Measurements from ENCODE around the gene GARS1. TPM values are rescaled to one million over a fixed set of nuclear protein-coding genes. Genes with fewer than 3 reads are reported as not detected.

GARS1 gene
- total RNA-seq, 1 experiment from 2014 or later = 294 TPM

- peaks cover 9% of the 10 kb centered on the region for H3K4me1 ChIP-seq (ENCODE audit: insufficient read depth, low read length, poor library complexity, severe bottlenecking)
- H3K9me3 ChIP-seq (ENCODE audit: low read depth, low read length, poor library complexity, severe bottlenecking) = no peaks in the 10 kb centered on the region
- no TSS peak for BruUV-seq (replicated peaks)
- no peak overlapping the region for H3K4me3 ChIP-seq (ENCODE audit: low read depth, low read length, poor library complexity, severe bottlenecking)
- TF ChIP-seq EZH2 (IDR thresholded peaks at IDR 0.05; ENCODE audit: borderline replicate concordance, low read depth, low read length, poor library complexity, severe bottlenecking) (no peak), CTCF (conservative IDR thresholded peaks at IDR 0.05; ENCODE audit: low read depth, low read length) (no peak)
- peaks cover 84% of the 10 kb centered on the region for H3K27me3 ChIP-seq (replicated peaks; ENCODE audit: insufficient read depth, low read depth, low read length, poor library complexity)
- CTCF ChIA-PET = no interaction called here
- no peak overlapping the region for H3K27ac ChIP-seq (ENCODE audit: low read depth, low read length, poor library complexity, severe bottlenecking)
- H3K36me3 ChIP-seq (ENCODE audit: insufficient read depth, low read length, poor library complexity, severe bottlenecking) = no peaks in the 10 kb centered on the region
- POLR2A ChIA-PET (ENCODE audit: low non-redundant PET) = no interaction called here
- intact Hi-C loops (cut with micrococcal nuclease; ENCODE audit: unreplicated experiment) = no loop called here
- no peak for DNase-seq (ENCODE audit: low spot score)
Observed at GRCh38 chr7:30679664-30680063, 85.0 kb downstream of the GARS1 start.

- ChIA-PET POLR2A (ENCODE audit: low non-redundant PET) (no interaction called here), CTCF (no interaction called here)
- peaks cover 9% of the 10 kb centered on the region for H3K4me1 ChIP-seq (ENCODE audit: insufficient read depth, low read length, poor library complexity, severe bottlenecking)
- H3K9me3 ChIP-seq (ENCODE audit: low read depth, low read length, poor library complexity, severe bottlenecking) = no peaks in the 10 kb centered on the region
- intact Hi-C loops (cut with micrococcal nuclease; ENCODE audit: unreplicated experiment) = no loop called here
- no peak for DNase-seq (ENCODE audit: low spot score)
- no peaks in the 10 kb centered on the region for H3K36me3 ChIP-seq (ENCODE audit: insufficient read depth, low read length, poor library complexity, severe bottlenecking)
- H3K4me3 ChIP-seq (ENCODE audit: low read depth, low read length, poor library complexity, severe bottlenecking) = no peak overlapping the region
- peaks cover 87% of the 10 kb centered on the region for H3K27me3 ChIP-seq (replicated peaks; ENCODE audit: insufficient read depth, low read depth, low read length, poor library complexity)
- TF ChIP-seq EZH2 (IDR thresholded peaks at IDR 0.05; ENCODE audit: borderline replicate concordance, low read depth, low read length, poor library complexity, severe bottlenecking) (peak; percentile 57), CTCF (conservative IDR thresholded peaks at IDR 0.05; ENCODE audit: low read depth, low read length) (no peak)
- BruUV-seq (replicated peaks) = no TSS peak
- H3K27ac ChIP-seq (ENCODE audit: low read depth, low read length, poor library complexity, severe bottlenecking) = no peak overlapping the region
Observed at GRCh38 chr7:30681331-30681797, 86.7 kb downstream of the GARS1 start.

DNA sequence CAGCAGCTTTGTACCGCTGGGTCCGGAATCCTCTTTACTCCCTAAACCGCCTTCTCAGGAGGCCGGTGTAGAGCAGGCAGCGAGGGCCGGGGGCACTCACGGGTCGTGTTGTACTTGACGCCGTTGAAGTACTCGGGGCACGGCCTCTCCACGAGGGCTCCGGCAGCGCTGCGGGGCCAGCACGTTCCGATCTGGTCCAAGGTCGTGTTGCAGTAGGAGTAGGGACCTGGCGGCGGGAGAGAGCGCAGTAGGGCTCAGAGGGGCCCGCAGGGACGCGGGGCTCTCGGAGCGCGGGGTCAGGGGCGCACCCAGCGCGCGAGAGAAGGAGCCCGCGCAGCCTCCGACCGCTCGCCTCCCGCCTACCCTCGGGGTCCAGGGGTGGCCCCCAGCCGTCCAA lies 87.1 kb downstream of the GARS1 start:
- CTCF ChIA-PET = no interaction called here
- Histone ChIP-seq H3K4me1 (ENCODE audit: insufficient read depth, low read length, poor library complexity, severe bottlenecking) (peaks cover 9% of the 10 kb centered on the region), H3K9me3 (ENCODE audit: low read depth, low read length, poor library complexity, severe bottlenecking) (no peaks in the 10 kb centered on the region), H3K27ac (ENCODE audit: low read depth, low read length, poor library complexity, severe bottlenecking) (no peak overlapping the region), H3K27me3 (replicated peaks; ENCODE audit: insufficient read depth, low read depth, low read length, poor library complexity) (peaks cover 83% of the 10 kb centered on the region), H3K4me3 (ENCODE audit: low read depth, low read length, poor library complexity, severe bottlenecking) (peak overlapping the region; percentile 33), H3K36me3 (ENCODE audit: insufficient read depth, low read length, poor library complexity, severe bottlenecking) (no peaks in the 10 kb centered on the region)
- POLR2A ChIA-PET (ENCODE audit: low non-redundant PET) = no interaction called here
- intact Hi-C loops (cut with micrococcal nuclease; ENCODE audit: unreplicated experiment) = no loop called here
- peak; percentile 6 for TF ChIP-seq EZH2 (IDR thresholded peaks at IDR 0.05; ENCODE audit: borderline replicate concordance, low read depth, low read length, poor library complexity, severe bottlenecking)
- no peak for TF ChIP-seq CTCF (conservative IDR thresholded peaks at IDR 0.05; ENCODE audit: low read depth, low read length)
- BruUV-seq (replicated peaks) = no TSS peak
- no peak for DNase-seq (ENCODE audit: low spot score)

Measured in A673 (cell line).